ENCODE data around the gene KIAA0586. TPM values are rescaled to one million over a fixed set of nuclear protein-coding genes. Genes with fewer than 3 reads are reported as not detected.
"Not testable (repeated sequence)": the region's sequence is repeated elsewhere in the genome, so short reads cannot be mapped to it uniquely, and the experiment has no call there.

KIAA0586 gene
- total and polyA plus RNA-seq, 10 of the 15 experiments (the other 5 are each of a cell fraction or from before 2014, with no cell fraction given), result 7.1 to 27.6 (median 19.1) TPM

DNA sequence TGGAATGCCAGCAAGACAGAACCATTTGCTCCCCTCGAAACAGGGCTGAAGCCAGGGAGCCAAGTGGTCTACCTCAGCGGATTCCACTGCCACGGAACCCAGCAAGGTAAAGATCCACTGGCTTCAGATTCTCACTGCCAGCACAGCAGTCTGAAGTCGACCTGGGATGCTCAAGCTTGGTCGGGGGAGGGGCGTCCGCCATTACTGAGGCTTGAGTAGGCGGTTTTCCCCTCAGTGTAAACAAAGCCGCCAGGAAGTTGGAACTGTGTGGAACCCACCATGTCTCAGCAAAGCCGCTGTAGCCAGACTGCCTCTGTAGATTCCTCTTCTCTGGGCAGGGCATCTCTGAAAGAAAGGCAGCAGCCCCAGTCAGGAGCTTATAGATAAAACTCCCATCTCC lies 98.2 kb downstream of the KIAA0586 start:
- POLR2A ChIA-PET; CTCF ChIA-PET; H3K4me3 ChIP-seq; H3K4me2 ChIP-seq (ENCODE audit: control insufficient read depth, insufficient read depth); SMC1A ChIA-PET (ENCODE audit: uncharacterized antibody, unreplicated experiment); BruUV-seq (replicated peaks); H3K4me1 ChIP-seq (ENCODE audit: control insufficient read depth, insufficient read depth, low read length); H4K20me1 ChIP-seq (ENCODE audit: control insufficient read depth, insufficient read depth); H3K9ac ChIP-seq (ENCODE audit: control insufficient read depth, insufficient read depth, low read length); in situ Hi-C loops (cut with MboI); H3K36me3 ChIP-seq (ENCODE audit: control insufficient read depth in 2 of 2, insufficient read depth in 2 of 2, low read length in 1 of 2); RAD21 ChIA-PET (ENCODE audit: unreplicated experiment); H3K9me3 ChIP-seq (replicated peaks; ENCODE audit: control insufficient read depth, insufficient read depth, low read length); H3K79me2 ChIP-seq (ENCODE audit: control insufficient read depth, insufficient read depth, low read length); H3K27ac ChIP-seq (ENCODE audit: control insufficient read depth, insufficient read depth); ATAC-seq; H2AFZ ChIP-seq (ENCODE audit: control insufficient read depth, low read depth, low read length); DNase-seq (ENCODE audit: low read depth, low spot score); H3K27me3 ChIP-seq (replicated peaks in 1 of 2; ENCODE audit: control insufficient read depth in 2 of 2, insufficient read depth in 2 of 2, low read length in 1 of 2); FAIRE-seq; intact Hi-C loops (cut with micrococcal nuclease; ENCODE audit: unreplicated experiment): not testable (repeated sequence)
- over 99% methylated on average over 10 of the region's 10 CpGs for WGBS (ENCODE audit: insufficient coverage, insufficient replicate concordance, low lambda C conversion rate, missing lambda C conversion rate)

DNA sequence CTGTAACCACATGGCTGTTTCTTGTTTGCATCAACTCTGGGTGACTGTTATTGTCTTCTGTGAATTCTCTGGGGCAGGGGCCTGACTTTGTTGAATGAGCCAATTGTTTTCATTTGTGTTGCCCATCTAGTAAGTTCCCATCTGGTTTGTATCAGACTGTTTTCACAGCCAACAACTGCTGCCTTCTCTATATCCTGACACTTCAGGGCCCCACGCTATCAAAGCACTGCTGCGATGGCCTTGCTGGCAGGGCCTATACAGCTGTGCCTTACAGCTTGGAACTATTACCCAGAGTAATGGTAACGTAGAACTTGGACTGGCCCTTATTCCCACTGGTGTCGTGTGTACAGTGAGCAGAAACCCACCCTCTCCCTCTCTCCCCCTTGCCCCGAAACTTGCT lies 105.9 kb downstream of the KIAA0586 start:
- Histone ChIP-seq H3K4me1 (ENCODE audit: control insufficient read depth, insufficient read depth, low read length) (no peaks in the 10 kb centered on the region), H3K9ac (ENCODE audit: control insufficient read depth, insufficient read depth, low read length) (no peak overlapping the region), H2AFZ (ENCODE audit: control insufficient read depth, low read depth, low read length) (peak overlapping the region; percentile 15), H4K20me1 (ENCODE audit: control insufficient read depth, insufficient read depth) (no peaks in the 10 kb centered on the region), H3K27me3 (replicated peaks in 1 of 2; ENCODE audit: control insufficient read depth in 2 of 2, insufficient read depth in 2 of 2, low read length in 1 of 2) (no peaks in the 10 kb centered on the region), H3K4me2 (ENCODE audit: control insufficient read depth, insufficient read depth) (no peak overlapping the region), H3K4me3 (no peak overlapping the region), H3K9me3 (replicated peaks; ENCODE audit: control insufficient read depth, insufficient read depth, low read length) (no peaks in the 10 kb centered on the region; the same call in 2 of the 3 replicates), H3K36me3 (ENCODE audit: control insufficient read depth in 2 of 2, insufficient read depth in 2 of 2, low read length in 1 of 2) (no peaks in the 10 kb centered on the region), H3K79me2 (ENCODE audit: control insufficient read depth, insufficient read depth, low read length) (no peaks in the 10 kb centered on the region), H3K27ac (ENCODE audit: control insufficient read depth, insufficient read depth) (no peak overlapping the region)
- BruUV-seq (replicated peaks), result no TSS peak
- POLR2A ChIA-PET, result interaction anchor here (0.6 to 0.9 kb wide), 3 partner anchors 9 to 321 kb away, joined by 3 to 5 read pairs (median 3); no protein-coding TSS in a partner anchor
- in situ Hi-C loops (cut with MboI) (no loop called here), intact Hi-C loops (cut with micrococcal nuclease; ENCODE audit: unreplicated experiment) (no loop called here)
- SMC1A ChIA-PET (ENCODE audit: uncharacterized antibody, unreplicated experiment), result interaction anchor here (1.0 to 1.9 kb wide), 7 partner anchors 9 to 36 kb away, joined by 3 to 6 read pairs (median 4); no protein-coding TSS in a partner anchor
- 88% methylated on average over 5 of the region's 5 CpGs for WGBS (ENCODE audit: insufficient coverage, insufficient replicate concordance, low lambda C conversion rate, missing lambda C conversion rate)
- RAD21 ChIA-PET (ENCODE audit: unreplicated experiment), result interaction anchor here (0.9 to 1.9 kb wide), 2 partner anchors 37 to 106 kb away, joined by 3 to 4 read pairs; no protein-coding TSS in a partner anchor
- FAIRE-seq (no peak), ATAC-seq (peak; percentile 66), DNase-seq (ENCODE audit: low read depth, low spot score) (no peak)
- TF ChIP-seq ETV6 (conservative IDR thresholded peaks at IDR 0.05 in 1 of 2, IDR thresholded peaks at IDR 0.05 in 1 of 2; ENCODE audit: borderline replicate concordance in 1 of 2, low read depth in 1 of 2), result no peak
- no peak for TF ChIP-seq IKZF2 (IDR thresholded peaks at IDR 0.05)
- TF ChIP-seq RAD21 (IDR thresholded peaks at IDR 0.05; ENCODE audit: insufficient read depth, low read depth, low read length), result no peak
- no peak for TF ChIP-seq RFX5 (IDR thresholded peaks at IDR 0.05; ENCODE audit: low read depth, low read length)
- no peak for TF ChIP-seq SUZ12 (IDR thresholded peaks at IDR 0.05; ENCODE audit: unreplicated experiment)
- TF ChIP-seq, protein P1, sequence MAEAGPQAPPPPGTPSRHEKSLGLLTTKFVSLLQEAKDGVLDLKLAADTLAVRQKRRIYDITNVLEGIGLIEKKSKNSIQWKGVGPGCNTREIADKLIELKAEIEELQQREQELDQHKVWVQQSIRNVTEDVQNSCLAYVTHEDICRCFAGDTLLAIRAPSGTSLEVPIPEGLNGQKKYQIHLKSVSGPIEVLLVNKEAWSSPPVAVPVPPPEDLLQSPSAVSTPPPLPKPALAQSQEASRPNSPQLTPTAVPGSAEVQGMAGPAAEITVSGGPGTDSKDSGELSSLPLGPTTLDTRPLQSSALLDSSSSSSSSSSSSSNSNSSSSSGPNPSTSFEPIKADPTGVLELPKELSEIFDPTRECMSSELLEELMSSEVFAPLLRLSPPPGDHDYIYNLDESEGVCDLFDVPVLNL (IDR thresholded peaks at IDR 0.05; ENCODE audit: low read depth, low read length), result no peak
- TF ChIP-seq BHLHE40 (IDR thresholded peaks at IDR 0.05; ENCODE audit: borderline replicate concordance in 1 of 2, low read depth in 2 of 2, low read length in 1 of 2), result no peak
- TF ChIP-seq, protein P2, sequence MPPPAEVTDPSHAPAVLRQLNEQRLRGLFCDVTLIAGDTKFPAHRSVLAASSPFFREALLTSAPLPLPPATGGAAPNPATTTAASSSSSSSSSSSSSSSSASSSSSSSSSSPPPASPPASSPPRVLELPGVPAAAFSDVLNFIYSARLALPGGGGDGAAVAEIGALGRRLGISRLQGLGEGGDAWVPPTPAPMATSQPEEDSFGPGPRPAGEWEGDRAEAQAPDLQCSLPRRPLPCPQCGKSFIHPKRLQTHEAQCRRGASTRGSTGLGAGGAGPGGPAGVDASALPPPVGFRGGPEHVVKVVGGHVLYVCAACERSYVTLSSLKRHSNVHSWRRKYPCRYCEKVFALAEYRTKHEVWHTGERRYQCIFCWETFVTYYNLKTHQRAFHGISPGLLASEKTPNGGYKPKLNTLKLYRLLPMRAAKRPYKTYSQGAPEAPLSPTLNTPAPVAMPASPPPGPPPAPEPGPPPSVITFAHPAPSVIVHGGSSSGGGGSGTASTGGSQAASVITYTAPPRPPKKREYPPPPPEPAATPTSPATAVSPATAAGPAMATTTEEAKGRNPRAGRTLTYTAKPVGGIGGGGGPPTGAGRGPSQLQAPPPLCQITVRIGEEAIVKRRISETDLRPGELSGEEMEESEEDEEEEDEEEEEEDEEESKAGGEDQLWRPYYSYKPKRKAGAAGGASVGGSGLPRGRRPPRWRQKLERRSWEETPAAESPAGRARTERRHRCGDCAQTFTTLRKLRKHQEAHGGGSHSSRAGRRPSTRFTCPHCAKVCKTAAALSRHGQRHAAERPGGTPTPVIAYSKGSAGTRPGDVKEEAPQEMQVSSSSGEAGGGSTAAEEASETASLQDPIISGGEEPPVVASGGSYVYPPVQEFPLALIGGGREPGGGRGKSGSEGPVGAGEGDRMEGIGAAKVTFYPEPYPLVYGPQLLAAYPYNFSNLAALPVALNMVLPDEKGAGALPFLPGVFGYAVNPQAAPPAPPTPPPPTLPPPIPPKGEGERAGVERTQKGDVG (CRISPR knock-in tag; IDR thresholded peaks at IDR 0.05), result no peak
- TF ChIP-seq IRF4 (IDR thresholded peaks at IDR 0.05; ENCODE audit: low read depth, low read length), result no peak
- TF ChIP-seq ZNF622 (IDR thresholded peaks at IDR 0.05), result no peak
- no peak for TF ChIP-seq NBN (IDR thresholded peaks at IDR 0.05)
- no peak for TF ChIP-seq HDAC2 (IDR thresholded peaks at IDR 0.05)
- no peak for TF ChIP-seq RUNX3 (IDR thresholded peaks at IDR 0.05; ENCODE audit: low read length)
- CTCF ChIA-PET, result interaction anchor here (0.7 to 1.3 kb wide), 3 partner anchors 14 to 522 kb away, joined by 3 to 4 read pairs (median 3); no protein-coding TSS in a partner anchor

Data from GM12878 (cell line).